Bronchial epithelial cell (primary cell): ENCODE results near the gene BCL2L1. TPM values are rescaled to one million over a fixed set of nuclear protein-coding genes. Genes with fewer than 3 reads are reported as not detected.

Experiments
- DNase-seq: peaks from one replicate; pipeline ENCODE4 v3.0.0-alpha.2; 2010; ENCODE audit warnings: low read depth
- FAIRE-seq: peaks from 2 replicates; lab custom pipeline; 2011; peaks lifted over from hg19 to GRCh38; lab: Jason Lieb, UNC
- H3K27me3 ChIP-seq: 2 replicates; pipeline ENCODE4 v1.5.1; 2011; ENCODE audit warnings: low read length; ENCODE audit not compliant: control insufficient read depth, insufficient read depth
- H3K36me3 ChIP-seq: 2 replicates; pipeline ENCODE4 v1.5.1; 2011; ENCODE audit warnings: low read length; ENCODE audit not compliant: control insufficient read depth, insufficient read depth
- H3K4me3 ChIP-seq: 2 replicates; pipeline ENCODE4 v1.5.1; 2011; ENCODE audit warnings: mild to moderate bottlenecking, low read depth, low read length, control low read depth
- CTCF ChIP-seq: IDR thresholded peaks from 2 replicates; pipeline ENCODE4 v1.5.1; 2011; ENCODE audit warnings: mild to moderate bottlenecking, moderate library complexity, low read length, control low read depth, inconsistent platforms; ENCODE audit not compliant: insufficient read depth, severe bottlenecking
- total RNA-seq: library from RNA; depleted of rRNA; stranded (reverse); fragments of >200 nt; gene quantifications from 2 replicates; pipeline ENCODE4 v1.2.1, GENCODE V29; 2014

The BCL2L1 gene
- total RNA-seq, 1 donor from 2014 or later = 93.5 TPM

DNA sequence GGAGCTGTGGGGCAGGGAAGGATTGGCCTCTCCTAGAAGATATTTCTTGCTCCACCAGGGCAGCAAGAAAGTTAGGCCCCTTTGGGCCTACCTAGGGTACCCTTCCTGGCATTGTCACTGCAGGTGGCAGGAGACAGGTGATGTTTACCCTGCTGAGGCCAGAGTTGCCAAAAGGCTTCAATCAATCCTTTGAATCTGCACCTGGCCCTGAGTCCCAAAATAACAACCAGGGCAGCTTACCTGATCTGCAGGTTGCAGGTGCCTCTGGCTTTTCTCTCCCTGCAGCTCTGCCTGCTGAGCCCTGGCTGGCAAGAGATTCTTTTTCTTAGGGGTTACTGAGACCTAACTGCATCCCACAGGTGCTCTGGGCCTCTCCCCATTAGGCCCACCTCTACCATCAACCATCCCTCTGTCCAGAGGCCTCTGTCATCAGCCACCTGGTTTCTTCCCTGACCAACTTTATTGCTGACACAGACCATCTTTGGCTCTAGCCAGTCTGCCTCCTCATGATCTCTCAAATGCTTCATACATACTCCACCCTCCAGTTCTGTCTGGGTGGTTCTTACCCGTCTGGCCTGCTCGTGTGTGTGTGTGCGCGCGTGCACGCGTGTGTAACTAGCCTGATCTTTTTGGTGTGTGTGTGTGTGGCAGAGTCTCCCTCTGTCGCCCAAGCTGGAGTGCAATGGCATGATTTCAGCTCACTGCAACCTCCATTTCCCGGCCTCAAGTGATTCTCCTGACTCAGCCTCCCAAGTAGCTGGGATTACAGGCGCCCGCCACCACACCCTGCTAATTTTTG lies 13.7 kb downstream of the BCL2L1 start:
- no peak overlapping the region for H3K4me3 ChIP-seq
- DNase-seq (no peak), FAIRE-seq (no peak)
- peaks cover 16% of the 10 kb centered on the region for H3K36me3 ChIP-seq
- no peak for TF ChIP-seq CTCF
- H3K27me3 ChIP-seq = no peaks in the 10 kb centered on the region

DNA sequence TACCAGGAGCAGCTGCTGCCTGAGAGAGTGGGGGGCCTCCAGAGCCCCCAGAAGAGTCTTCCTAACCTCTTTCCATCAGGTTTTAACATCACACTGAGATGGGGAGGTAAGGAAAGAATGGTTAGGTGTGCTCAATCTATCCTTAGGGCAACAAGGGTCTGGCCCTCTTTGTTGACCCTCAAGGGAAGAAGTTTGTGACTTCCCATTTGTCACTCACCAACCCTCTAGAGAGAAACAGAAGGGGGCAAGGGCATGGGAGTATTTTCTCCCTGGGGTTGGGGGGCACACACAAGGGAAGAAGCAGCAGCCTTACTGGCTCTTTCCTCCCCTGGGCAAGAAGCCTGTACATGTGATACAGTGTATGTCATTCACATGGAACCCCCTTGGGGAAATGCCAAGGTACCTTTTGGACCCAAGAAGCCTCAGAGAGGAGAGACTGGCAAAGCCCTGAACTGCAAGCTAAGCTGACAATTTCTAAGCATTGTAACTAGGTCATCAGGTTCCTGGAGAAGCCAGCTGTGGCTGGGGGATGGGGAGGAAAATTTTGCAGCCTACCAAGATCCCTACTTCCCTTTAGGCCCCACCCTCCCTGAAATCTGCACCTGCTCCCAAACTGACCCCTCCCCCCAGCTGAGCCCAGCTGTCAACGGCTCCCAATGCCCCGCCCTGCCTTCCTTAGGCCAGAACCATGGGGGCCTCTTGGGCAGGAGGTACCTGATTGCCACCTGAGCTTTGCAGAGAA lies 14.5 kb downstream of the BCL2L1 start:
- H3K4me3 ChIP-seq = no peak overlapping the region
- no peak for DNase-seq
- peaks cover 16% of the 10 kb centered on the region for H3K36me3 ChIP-seq
- no peak for FAIRE-seq
- H3K27me3 ChIP-seq = no peaks in the 10 kb centered on the region
- no peak for TF ChIP-seq CTCF

DNA sequence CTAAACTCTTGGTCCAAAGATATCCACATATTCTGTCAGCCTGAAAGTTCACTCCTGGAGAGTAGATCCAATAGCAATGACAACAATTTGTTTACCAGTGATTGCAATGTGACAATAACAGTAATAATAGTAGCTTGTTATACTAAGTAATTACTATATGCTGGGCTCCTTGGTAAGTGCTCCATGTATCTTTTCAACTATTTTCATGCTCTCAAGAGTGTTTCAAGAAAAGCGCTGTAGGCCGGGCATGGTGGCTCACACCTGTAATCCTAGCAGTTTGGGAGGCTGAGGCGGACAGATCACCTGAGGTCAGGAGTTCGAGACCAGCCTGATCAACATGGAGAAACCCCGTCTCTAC lies 15.4 kb downstream of the BCL2L1 start:
- Histone ChIP-seq H3K27me3 (no peaks in the 10 kb centered on the region), H3K36me3 (peaks cover 16% of the 10 kb centered on the region), H3K4me3 (no peak overlapping the region)
- DNase-seq = no peak
- no peak for TF ChIP-seq CTCF
- no peak for FAIRE-seq

GRCh38 chr20:31706607-31707257 lies 15.9 kb downstream of the BCL2L1 start:
- DNase-seq (peak; percentile 28), FAIRE-seq (no peak)
- Histone ChIP-seq H3K27me3 (no peaks in the 10 kb centered on the region), H3K4me3 (no peak overlapping the region), H3K36me3 (peaks cover 17% of the 10 kb centered on the region)
- TF ChIP-seq CTCF = no peak

- no peak for TF ChIP-seq CTCF
- Histone ChIP-seq H3K27me3 (no peaks in the 10 kb centered on the region), H3K36me3 (peaks cover 17% of the 10 kb centered on the region), H3K4me3 (no peak overlapping the region)
- peak; percentile 70 for DNase-seq
- no peak for FAIRE-seq
Measured at GRCh38 chr20:31705598-31706597, 16.8 kb downstream of the BCL2L1 start.
